GOT3 (cell line): ENCODE results near the gene COL19A1.

Source experiments
- DNase-seq: peaks from one replicate; lab custom pipeline; 2025; ENCODE audit warnings: mixed read lengths; lab: John Stamatoyannopoulos, UW

The COL19A1 gene

GRCh38 chr6:70060680-70061079, 194.3 kb downstream of the COL19A1 start:
- DNase-seq, result no peak

GRCh38 chr6:70061546-70061945, 195.2 kb downstream of the COL19A1 start:
- DNase-seq, result no peak

GRCh38 chr6:70062010-70062409, 195.7 kb downstream of the COL19A1 start:
- DNase-seq, result no peak

GRCh38 chr6:70072540-70073179, 206.3 kb downstream of the COL19A1 start:
- DNase-seq, result no peak

GRCh38 chr6:70073637-70074036, 207.3 kb downstream of the COL19A1 start:
- DNase-seq, result no peak

- no peak for DNase-seq
Measured at GRCh38 chr6:70079241-70079640, 212.9 kb downstream of the COL19A1 start.

GRCh38 chr6:70080443-70081070, 214.2 kb downstream of the COL19A1 start:
- DNase-seq, result no peak

GRCh38 chr6:70082830-70083229, 216.5 kb downstream of the COL19A1 start:
- no peak for DNase-seq

- DNase-seq, result no peak
Measured at GRCh38 chr6:70086806-70087205, 220.4 kb downstream of the COL19A1 start.

GRCh38 chr6:70094156-70094555, 227.8 kb downstream of the COL19A1 start:
- no peak for DNase-seq

- no peak for DNase-seq
Measured at GRCh38 chr6:70099732-70100131, 233.4 kb downstream of the COL19A1 start.

- DNase-seq, result no peak
Measured at GRCh38 chr6:70103798-70104197, 237.4 kb downstream of the COL19A1 start.

- no peak for DNase-seq
Measured at GRCh38 chr6:70107852-70108629, 241.7 kb downstream of the COL19A1 start.

GRCh38 chr6:70110126-70111022, 244.0 kb downstream of the COL19A1 start:
- DNase-seq, result no peak

- DNase-seq, result no peak
Measured at GRCh38 chr6:70111737-70112136, 245.4 kb downstream of the COL19A1 start.

- no peak for DNase-seq
Measured at GRCh38 chr6:70112716-70113115, 246.4 kb downstream of the COL19A1 start.

GRCh38 chr6:70113171-70113570, 246.8 kb downstream of the COL19A1 start:
- no peak for DNase-seq

GRCh38 chr6:70118670-70119069, 252.3 kb downstream of the COL19A1 start:
- DNase-seq, result no peak

- no peak for DNase-seq
Measured at GRCh38 chr6:70119218-70119835, 253.0 kb downstream of the COL19A1 start.

- DNase-seq, result no peak
Measured at GRCh38 chr6:70124443-70124842, 258.1 kb downstream of the COL19A1 start.

GRCh38 chr6:70124882-70125545, 258.7 kb downstream of the COL19A1 start:
- no peak for DNase-seq
